ENCODE measurements around the gene CADPS. TPM values are rescaled to one million over a fixed set of nuclear protein-coding genes. Genes with fewer than 3 reads are reported as not detected.

The CADPS gene
- total and polyA plus RNA-seq, 2 of the 4 experiments (the other 2 are of a cell fraction): not detected

GRCh38 chr3:62577153-62577552, 298.1 kb downstream of the CADPS start:
- Histone ChIP-seq H3K27me3 (ENCODE audit: control insufficient read depth, insufficient read depth, low read length) (no peaks in the 10 kb centered on the region; the same call in 1 of the 2 replicates), H3K27ac (ENCODE audit: insufficient read depth, low read length) (no peak overlapping the region), H2BK120ac (ENCODE audit: low read depth, low read length) (no peak overlapping the region), H4K91ac (ENCODE audit: insufficient read depth, low read depth, low read length) (no peak overlapping the region), H3K4me1 (ENCODE audit: control insufficient read depth, insufficient read depth, low read length) (no peaks in the 10 kb centered on the region), H3K56ac (ENCODE audit: extremely low read depth, insufficient read depth, low read length) (no peak overlapping the region), H3K36me3 (ENCODE audit: control insufficient read depth, insufficient read depth, low read length) (no peaks in the 10 kb centered on the region), H3K23ac (ENCODE audit: low read depth, low read length) (no peak overlapping the region), H2AK5ac (ENCODE audit: low read depth, low read length) (no peak overlapping the region), H3K79me1 (ENCODE audit: low read depth in 1 of 2, low read length in 2 of 2) (no peaks in the 10 kb centered on the region), H3K4ac (ENCODE audit: low read depth, low read length) (no peak overlapping the region), H3K4me2 (ENCODE audit: low read depth, low read length) (no peak overlapping the region), H4K8ac (ENCODE audit: low read depth in 2 of 2, low read length in 2 of 2) (no peak overlapping the region), H2AK9ac (replicated peaks; ENCODE audit: low read depth, low read length, poor library complexity) (no peak overlapping the region), H3K4me3 (ENCODE audit: insufficient read depth, low read depth, low read length) (no peak overlapping the region), H4K20me1 (ENCODE audit: insufficient read depth, low read length) (no peaks in the 10 kb centered on the region), H2BK20ac (ENCODE audit: low read depth, low read length) (no peak overlapping the region), H3K18ac (ENCODE audit: low read depth, low read length) (no peak overlapping the region), H3K9ac (ENCODE audit: low read depth, low read length) (no peak overlapping the region), H3K9me3 (ENCODE audit: control insufficient read depth, insufficient read depth, low read length) (peaks cover 3% of the 10 kb centered on the region), H2BK5ac (ENCODE audit: low read depth, low read length, poor library complexity, severe bottlenecking) (no peak overlapping the region), H2AFZ (replicated peaks; ENCODE audit: low read length, poor library complexity) (no peak overlapping the region), H3K14ac (replicated peaks; ENCODE audit: low read depth, low read length) (no peak overlapping the region), H2BK15ac (ENCODE audit: low read depth, low read length) (no peak overlapping the region), H3K9me1 (ENCODE audit: insufficient read depth, low read length) (no peaks in the 10 kb centered on the region), H4K5ac (ENCODE audit: low read depth, low read length) (no peak overlapping the region)
- ATAC-seq (ENCODE audit: low read depth) (no peak), DNase-seq (no peak)
- no TSS peak for BruUV-seq (replicated peaks)
- ChIA-PET POLR2A (ENCODE audit: unreplicated experiment) (no interaction called here), CTCF (interaction anchor here (0.6 kb wide), 2 partner anchors 49 to 1048 kb away, joined by 3 read pairs; no protein-coding TSS in a partner anchor)
- in situ Hi-C loops (cut with MboI; ENCODE audit: low sequenced_read_pairs) (no loop called here), dilution Hi-C loops (cut with HindIII; ENCODE audit: low sequenced_read_pairs, unreplicated experiment) (no loop called here), intact Hi-C loops (cut with micrococcal nuclease) (no loop called here)
- TF ChIP-seq MAZ (IDR thresholded peaks at IDR 0.05; ENCODE audit: borderline replicate concordance, low read depth, low read length) (no peak), CEBPB (IDR thresholded peaks at IDR 0.05; ENCODE audit: low read depth, low read length) (peak; percentile 77), BHLHE40 (IDR thresholded peaks at IDR 0.05; ENCODE audit: low read depth, low read length) (no peak), CTCF (conservative IDR thresholded peaks at IDR 0.05; ENCODE audit: low read depth, low read length) (no peak)
- WGBS, 2 experiments (ENCODE audit: extremely low coverage in 2 of 2, insufficient read length in 1 of 2): no CpG with 5 or more reads among the region's 1 CpG
